Measurements from ENCODE around the gene SRCAP. TPM values are rescaled to one million over a fixed set of nuclear protein-coding genes. Genes with fewer than 3 reads are reported as not detected.
"Not testable (repeated sequence)": the region's sequence is repeated elsewhere in the genome, so short reads cannot be mapped to it uniquely, and the experiment has no call there.

SRCAP gene
- total RNA-seq, 2 donors from 2014 or later = 52.9 to 64.7 TPM

DNA sequence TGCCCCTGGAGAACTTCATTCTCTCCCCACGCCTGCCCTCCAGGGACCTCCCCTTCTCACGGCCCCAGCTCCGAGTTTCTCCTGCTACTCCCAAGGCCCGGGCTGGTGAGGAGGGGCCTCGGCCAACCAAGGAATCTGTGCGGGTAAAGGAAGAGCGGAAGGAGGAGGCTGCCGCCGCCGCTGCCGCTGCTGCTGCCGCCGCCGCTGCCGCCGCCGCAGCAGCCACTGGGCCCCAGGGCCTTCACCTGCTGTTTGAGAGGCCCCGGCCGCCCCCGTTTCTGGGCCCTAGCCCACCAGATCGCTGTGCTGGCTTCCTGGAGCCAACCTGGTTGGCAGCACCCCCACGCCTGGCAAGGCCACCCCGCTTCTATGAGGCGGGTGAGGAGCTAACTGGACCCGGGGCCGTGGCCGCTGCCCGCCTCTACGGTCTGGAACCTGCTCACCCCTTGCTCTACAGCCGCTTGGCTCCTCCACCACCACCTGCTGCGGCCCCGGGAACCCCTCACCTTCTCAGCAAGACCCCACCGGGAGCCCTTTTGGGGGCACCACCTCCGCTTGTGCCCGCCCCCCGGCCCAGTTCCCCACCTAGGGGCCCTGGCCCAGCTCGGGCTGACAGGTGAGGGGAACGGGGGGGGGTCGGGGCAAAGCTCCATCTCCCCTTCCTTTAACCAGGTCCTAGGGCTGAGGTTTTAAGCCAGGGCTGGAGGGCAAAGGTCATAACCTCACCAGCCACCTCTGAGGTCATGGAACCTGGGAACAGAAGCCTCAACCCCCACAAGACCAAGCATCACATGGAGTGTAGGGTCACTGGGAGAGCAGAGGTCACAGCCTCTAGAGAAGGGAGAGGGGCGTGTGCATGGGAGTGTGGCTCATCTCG lies 29.7 kb upstream of the SRCAP start:
- Mint-ChIP-seq H3K4me1 (ENCODE audit: low read depth) (no peaks in the 10 kb centered on the region), H3K4me3 (no peak overlapping the region), H3K27ac (no peak overlapping the region), H3K27me3 (ENCODE audit: low read depth) (no peaks in the 10 kb centered on the region), H3K9me3 (no peaks in the 10 kb centered on the region), H3K36me3 (ENCODE audit: insufficient read depth in 2 of 2) (peaks cover 9 to 19% of the 10 kb centered on the region in 2 donors)
- no peak for DNase-seq
- ATAC-seq (replicated peaks in 1 of 2) = peak in 1 of 2 donors; percentile 13

GRCh38 chr16:30669903-30670824 lies 28.8 kb upstream of the SRCAP start:
- H3K27me3 Mint-ChIP-seq (ENCODE audit: low read depth) = no peaks in the 10 kb centered on the region
- no peak overlapping the region for H3K4me3 Mint-ChIP-seq
- no peak overlapping the region for H3K27ac Mint-ChIP-seq
- H3K9me3 Mint-ChIP-seq = no peaks in the 10 kb centered on the region
- H3K36me3 Mint-ChIP-seq (ENCODE audit: insufficient read depth in 2 of 2) = peaks cover 8 to 16% of the 10 kb centered on the region in 2 donors
- no peak for DNase-seq
- no peak for ATAC-seq (replicated peaks in 1 of 2)
- H3K4me1 Mint-ChIP-seq (ENCODE audit: low read depth) = no peaks in the 10 kb centered on the region

DNA sequence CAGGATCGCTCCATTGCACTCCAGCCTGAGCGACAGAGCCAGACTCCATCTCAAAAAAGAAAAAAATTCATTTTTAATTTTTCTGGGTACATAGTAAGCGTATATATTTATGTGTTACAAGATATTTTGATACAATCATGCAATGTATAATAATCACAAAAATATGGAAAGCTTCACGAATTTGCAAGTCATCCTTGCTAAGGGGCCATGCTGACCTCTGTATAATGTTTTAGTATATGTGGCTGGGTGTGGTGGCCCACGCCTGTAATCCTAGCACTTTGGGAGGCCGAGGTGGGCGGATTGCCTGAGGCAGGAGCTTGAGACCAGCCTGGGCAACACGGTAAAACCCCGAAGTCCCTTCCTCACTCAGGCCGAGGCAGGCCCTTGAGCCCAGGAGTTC lies 23.8 kb upstream of the SRCAP start:
- Mint-ChIP-seq H3K27ac (no peak overlapping the region), H3K4me3 (no peak overlapping the region), H3K27me3 (ENCODE audit: low read depth) (no peaks in the 10 kb centered on the region), H3K36me3 (ENCODE audit: insufficient read depth in 2 of 2) (no peaks in the 10 kb centered on the region), H3K4me1 (ENCODE audit: low read depth) (no peaks in the 10 kb centered on the region), H3K9me3 (no peaks in the 10 kb centered on the region)
- DNase-seq (no peak), ATAC-seq (replicated peaks in 1 of 2) (no peak)

- no peak for ATAC-seq (replicated peaks in 1 of 2)
- H3K9me3 Mint-ChIP-seq = no peaks in the 10 kb centered on the region
- DNase-seq = no peak
- no peaks in the 10 kb centered on the region for H3K27me3 Mint-ChIP-seq (ENCODE audit: low read depth)
- H3K36me3 Mint-ChIP-seq (ENCODE audit: insufficient read depth in 2 of 2) = no peaks in the 10 kb centered on the region
- H3K4me3 Mint-ChIP-seq = no peak overlapping the region
- no peaks in the 10 kb centered on the region for H3K4me1 Mint-ChIP-seq (ENCODE audit: low read depth)
- no peak overlapping the region for H3K27ac Mint-ChIP-seq
These were observed 20.9 kb upstream of the SRCAP start for GRCh38 chr16:30677931-30678585.

DNA sequence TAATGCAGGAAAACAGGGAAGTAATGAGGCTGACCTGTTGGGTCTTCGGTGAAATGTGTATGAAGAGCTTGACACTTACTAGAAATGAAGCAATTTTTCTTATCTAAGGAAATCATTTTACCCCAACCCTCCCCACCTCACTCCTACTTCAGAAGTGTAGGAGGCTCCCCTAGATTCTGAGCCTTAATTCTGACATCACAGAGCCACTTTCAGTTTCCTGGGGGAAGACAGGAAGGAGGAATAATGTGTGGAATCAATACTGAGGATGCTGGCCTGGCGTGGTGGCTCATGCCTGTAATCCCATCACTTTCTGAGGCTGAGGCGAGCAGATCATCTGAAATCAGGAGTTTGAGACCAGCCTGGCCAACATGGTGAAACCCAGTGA lies 20.4 kb upstream of the SRCAP start:
- H3K27ac Mint-ChIP-seq = no peak overlapping the region
- ATAC-seq (replicated peaks in 1 of 2) (no peak), DNase-seq (no peak)
- no peaks in the 10 kb centered on the region for H3K36me3 Mint-ChIP-seq (ENCODE audit: insufficient read depth in 2 of 2)
- no peak overlapping the region for H3K4me3 Mint-ChIP-seq
- H3K4me1 Mint-ChIP-seq (ENCODE audit: low read depth) = no peaks in the 10 kb centered on the region
- H3K9me3 Mint-ChIP-seq = no peaks in the 10 kb centered on the region
- H3K27me3 Mint-ChIP-seq (ENCODE audit: low read depth) = no peaks in the 10 kb centered on the region

DNA sequence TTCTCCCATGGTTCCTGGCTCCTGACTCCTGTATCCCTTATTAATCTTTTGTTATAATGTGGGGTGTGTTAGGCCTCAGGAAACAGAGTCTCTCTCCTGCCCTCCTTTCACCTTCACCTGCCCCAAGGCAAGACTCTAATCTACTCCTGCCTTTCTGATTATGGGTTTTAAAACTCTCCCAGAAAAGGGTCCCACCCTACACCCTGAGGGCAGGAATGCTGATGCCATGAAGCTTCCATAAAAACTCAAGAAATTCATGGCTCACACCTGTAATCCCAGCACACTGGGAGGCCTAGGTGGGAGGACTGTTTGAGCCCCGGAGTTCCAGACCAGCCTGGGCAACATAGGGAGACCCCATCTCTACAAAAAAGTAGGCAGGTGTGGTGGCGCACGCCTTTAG lies 18.6 kb upstream of the SRCAP start:
- ATAC-seq (replicated peaks in 1 of 2) (no peak), DNase-seq (no peak)
- no peaks in the 10 kb centered on the region for H3K36me3 Mint-ChIP-seq (ENCODE audit: insufficient read depth in 2 of 2)
- H3K27ac Mint-ChIP-seq = no peak overlapping the region
- H3K4me1 Mint-ChIP-seq (ENCODE audit: low read depth) = no peaks in the 10 kb centered on the region
- H3K4me3 Mint-ChIP-seq = no peak overlapping the region
- no peaks in the 10 kb centered on the region for H3K9me3 Mint-ChIP-seq
- H3K27me3 Mint-ChIP-seq (ENCODE audit: low read depth) = no peaks in the 10 kb centered on the region

- Mint-ChIP-seq H3K4me3 (no peak overlapping the region), H3K27me3 (ENCODE audit: low read depth) (no peaks in the 10 kb centered on the region), H3K9me3 (no peaks in the 10 kb centered on the region), H3K4me1 (ENCODE audit: low read depth) (peaks cover 6% of the 10 kb centered on the region), H3K27ac (no peak overlapping the region), H3K36me3 (ENCODE audit: insufficient read depth in 2 of 2) (no peaks in the 10 kb centered on the region)
- no peak for ATAC-seq (replicated peaks in 1 of 2)
- no peak for DNase-seq
These were observed 10.3 kb upstream of the SRCAP start for GRCh38 chr16:30688701-30689100.

DNA sequence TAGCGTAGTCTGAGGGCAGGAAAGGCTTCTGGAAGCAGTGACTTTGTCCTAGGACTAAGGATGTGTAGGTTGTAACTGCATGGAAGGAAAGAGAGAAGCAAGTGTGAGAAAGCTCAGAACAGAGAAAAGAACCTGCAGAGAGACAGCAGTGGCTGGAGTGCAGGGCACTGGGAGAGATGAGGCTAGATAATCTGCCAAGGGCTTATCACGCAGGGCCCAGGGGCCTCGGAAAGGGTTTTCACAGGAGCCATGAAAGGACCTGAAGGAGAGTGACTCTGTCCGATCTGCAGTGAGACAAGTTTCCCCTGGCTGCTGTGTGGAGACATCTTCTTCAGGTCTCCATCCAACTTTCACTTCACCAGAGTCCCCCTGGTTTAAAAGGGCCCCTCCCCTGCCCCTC lies 7.1 kb upstream of the SRCAP start:
- no peak for DNase-seq
- no peak overlapping the region for H3K4me3 Mint-ChIP-seq
- H3K27ac Mint-ChIP-seq = no peak overlapping the region
- H3K36me3 Mint-ChIP-seq (ENCODE audit: insufficient read depth in 2 of 2) = no peaks in the 10 kb centered on the region
- ATAC-seq (replicated peaks in 1 of 2) = no peak
- H3K4me1 Mint-ChIP-seq (ENCODE audit: low read depth) = peaks cover 17% of the 10 kb centered on the region
- H3K9me3 Mint-ChIP-seq = no peaks in the 10 kb centered on the region
- no peaks in the 10 kb centered on the region for H3K27me3 Mint-ChIP-seq (ENCODE audit: low read depth)

DNA sequence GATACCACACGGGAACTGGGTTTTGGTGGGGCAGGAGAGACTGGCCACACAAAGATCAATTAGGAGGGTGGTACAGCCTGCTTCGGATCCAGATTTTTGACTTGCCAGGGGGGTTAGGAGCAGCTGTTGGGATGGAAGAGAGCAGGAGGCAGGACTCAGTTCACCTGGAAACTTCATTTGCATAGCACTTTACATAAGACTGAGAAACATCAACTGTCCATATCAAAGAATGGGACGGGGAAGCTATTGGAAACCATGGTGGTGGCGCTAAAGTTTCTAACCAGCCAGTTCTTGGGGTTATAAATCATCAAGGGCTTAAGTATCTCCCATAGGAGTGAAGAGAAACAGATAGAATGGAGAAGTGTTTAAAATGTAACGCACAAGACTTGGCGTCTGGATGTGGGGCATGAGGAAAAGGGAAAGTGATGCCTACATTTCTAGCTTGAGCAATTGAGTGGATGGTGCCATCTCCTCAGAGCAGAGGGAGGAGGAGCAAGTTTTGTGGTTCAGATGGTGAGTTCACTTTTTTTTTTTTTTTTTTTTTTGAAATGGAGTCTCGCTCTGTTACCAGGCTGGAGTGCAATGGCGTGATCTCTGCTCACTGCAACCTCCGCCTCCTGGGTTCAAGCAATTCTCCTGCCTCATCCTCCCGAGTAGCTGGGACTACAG lies 6.4 kb upstream of the SRCAP start:
- Mint-ChIP-seq H3K4me3 (no peak overlapping the region), H3K27me3 (ENCODE audit: low read depth) (no peaks in the 10 kb centered on the region), H3K36me3 (ENCODE audit: insufficient read depth in 2 of 2) (no peaks in the 10 kb centered on the region), H3K27ac (no peak overlapping the region), H3K9me3 (no peaks in the 10 kb centered on the region), H3K4me1 (ENCODE audit: low read depth) (peaks cover 23% of the 10 kb centered on the region)
- ATAC-seq (replicated peaks in 1 of 2) (no peak), DNase-seq (no peak)

GRCh38 chr16:30694926-30695693 lies 3.9 kb upstream of the SRCAP start:
- H3K27ac Mint-ChIP-seq = no peak overlapping the region
- no peaks in the 10 kb centered on the region for H3K27me3 Mint-ChIP-seq (ENCODE audit: low read depth)
- DNase-seq (no peak), ATAC-seq (replicated peaks in 1 of 2) (no peak)
- H3K9me3 Mint-ChIP-seq = no peaks in the 10 kb centered on the region
- H3K4me1 Mint-ChIP-seq (ENCODE audit: low read depth) = peaks cover 38% of the 10 kb centered on the region
- H3K4me3 Mint-ChIP-seq = no peak overlapping the region
- H3K36me3 Mint-ChIP-seq (ENCODE audit: insufficient read depth in 2 of 2) = peaks cover 3 to 13% of the 10 kb centered on the region in 2 donors

DNA sequence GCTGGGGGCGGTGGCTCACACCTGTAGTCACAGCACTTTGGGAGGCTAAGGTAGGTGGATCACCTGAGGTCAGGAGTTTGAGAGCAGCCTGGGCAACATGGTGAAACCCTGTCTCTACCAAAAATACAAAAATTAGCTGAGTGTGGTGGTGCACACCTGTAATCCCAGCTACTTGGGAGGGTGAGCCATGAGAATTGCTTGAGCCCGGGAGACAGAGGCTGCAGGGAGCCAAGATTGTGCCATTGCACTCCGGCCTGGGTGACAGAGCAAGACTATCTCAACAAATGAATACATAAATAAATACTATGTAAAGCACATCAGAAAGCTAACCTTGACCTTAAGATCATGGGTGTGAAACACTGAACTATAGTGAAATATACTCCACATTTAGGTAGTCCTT lies 2.3 kb upstream of the SRCAP start:
- H3K9me3 Mint-ChIP-seq; H3K27me3 Mint-ChIP-seq (ENCODE audit: low read depth); ATAC-seq (replicated peaks in 1 of 2); H3K27ac Mint-ChIP-seq; H3K4me3 Mint-ChIP-seq; DNase-seq: not testable (repeated sequence)
- Mint-ChIP-seq H3K36me3 (ENCODE audit: insufficient read depth in 2 of 2) (peaks cover 3 to 19% of the 10 kb centered on the region in 2 donors), H3K4me1 (ENCODE audit: low read depth) (peaks cover 48% of the 10 kb centered on the region)

Measured in activated T-cell treated with anti-CD3 and anti-CD28 coated beads, Interleukin-2, amount 50 U/mL, for 72 hours (primary cell).